ENCODE measurements around the gene ADAMTSL3.

Gene ADAMTSL3

GRCh38 chr15:83880529-83880928 lies 226.6 kb downstream of the ADAMTSL3 start:
- Histone ChIP-seq H3K36me3 (replicated peaks; ENCODE audit: low read depth, low read length) (no peaks in the 10 kb centered on the region), H3K9ac (ENCODE audit: low read length) (no peak overlapping the region), H3K4me2 (ENCODE audit: low read length) (no peak overlapping the region), H3K79me2 (ENCODE audit: low read length) (no peaks in the 10 kb centered on the region), H2AFZ (ENCODE audit: low read depth, low read length) (no peak overlapping the region), H3K4me3 (ENCODE audit: low read length) (no peak overlapping the region), H3K27me3 (ENCODE audit: low read depth, low read length) (peaks cover 3% of the 10 kb centered on the region; the same call in 1 of the 2 replicates), H4K20me1 (ENCODE audit: insufficient read depth, low read length) (no peaks in the 10 kb centered on the region), H3K4me1 (ENCODE audit: low read length) (no peaks in the 10 kb centered on the region), H3K9me3 (ENCODE audit: insufficient read depth, low read length) (no peaks in the 10 kb centered on the region), H3K27ac (ENCODE audit: low read length) (no peak overlapping the region)
- no peak for TF ChIP-seq CTCF (IDR thresholded peaks at IDR 0.05; ENCODE audit: low read depth, low read length)
- TF ChIP-seq EZH2phosphoT487 (IDR thresholded peaks at IDR 0.05; ENCODE audit: low read depth), result no peak

- Histone ChIP-seq H4K20me1 (ENCODE audit: insufficient read depth, low read length) (no peaks in the 10 kb centered on the region), H3K9me3 (ENCODE audit: insufficient read depth, low read length) (no peaks in the 10 kb centered on the region), H3K79me2 (ENCODE audit: low read length) (no peaks in the 10 kb centered on the region), H3K4me1 (ENCODE audit: low read length) (no peaks in the 10 kb centered on the region), H3K36me3 (replicated peaks; ENCODE audit: low read depth, low read length) (no peaks in the 10 kb centered on the region), H3K4me2 (ENCODE audit: low read length) (no peak overlapping the region), H3K27ac (ENCODE audit: low read length) (no peak overlapping the region), H3K27me3 (ENCODE audit: low read depth, low read length) (peaks cover 3% of the 10 kb centered on the region; the same call in 1 of the 2 replicates), H3K4me3 (ENCODE audit: low read length) (no peak overlapping the region), H3K9ac (ENCODE audit: low read length) (no peak overlapping the region), H2AFZ (ENCODE audit: low read depth, low read length) (no peak overlapping the region)
- TF ChIP-seq CTCF (IDR thresholded peaks at IDR 0.05; ENCODE audit: low read depth, low read length) (no peak), EZH2phosphoT487 (IDR thresholded peaks at IDR 0.05; ENCODE audit: low read depth) (no peak)
Observed at GRCh38 chr15:83881156-83881555, 227.2 kb downstream of the ADAMTSL3 start.

GRCh38 chr15:83886321-83886720 lies 232.4 kb downstream of the ADAMTSL3 start:
- TF ChIP-seq EZH2phosphoT487 (IDR thresholded peaks at IDR 0.05; ENCODE audit: low read depth), result no peak
- no peak for TF ChIP-seq CTCF (IDR thresholded peaks at IDR 0.05; ENCODE audit: low read depth, low read length)
- H2AFZ ChIP-seq (ENCODE audit: low read depth, low read length), result no peak overlapping the region

GRCh38 chr15:83887404-83887803 lies 233.5 kb downstream of the ADAMTSL3 start:
- Histone ChIP-seq H3K4me1 (ENCODE audit: low read length) (peaks cover 9% of the 10 kb centered on the region), H3K27me3 (ENCODE audit: low read depth, low read length) (peaks cover 23% of the 10 kb centered on the region), H4K20me1 (ENCODE audit: insufficient read depth, low read length) (no peaks in the 10 kb centered on the region), H3K27ac (ENCODE audit: low read length) (no peak overlapping the region), H3K36me3 (replicated peaks; ENCODE audit: low read depth, low read length) (no peaks in the 10 kb centered on the region), H3K4me3 (ENCODE audit: low read length) (no peak overlapping the region), H3K79me2 (ENCODE audit: low read length) (no peaks in the 10 kb centered on the region), H2AFZ (ENCODE audit: low read depth, low read length) (no peak overlapping the region), H3K9ac (ENCODE audit: low read length) (no peak overlapping the region), H3K4me2 (ENCODE audit: low read length) (no peak overlapping the region), H3K9me3 (ENCODE audit: insufficient read depth, low read length) (no peaks in the 10 kb centered on the region)
- no peak for TF ChIP-seq EZH2phosphoT487 (IDR thresholded peaks at IDR 0.05; ENCODE audit: low read depth)
- TF ChIP-seq CTCF (IDR thresholded peaks at IDR 0.05; ENCODE audit: low read depth, low read length), result no peak

More at GRCh38 chr15:83886321-83886720, 232.4 kb downstream of the ADAMTSL3 start:
- Histone ChIP-seq H3K9me3 (ENCODE audit: insufficient read depth, low read length) (no peaks in the 10 kb centered on the region), H4K20me1 (ENCODE audit: insufficient read depth, low read length) (no peaks in the 10 kb centered on the region), H3K27me3 (ENCODE audit: low read depth, low read length) (peaks cover 19% of the 10 kb centered on the region), H3K9ac (ENCODE audit: low read length) (no peak overlapping the region), H3K36me3 (replicated peaks; ENCODE audit: low read depth, low read length) (no peaks in the 10 kb centered on the region), H3K27ac (ENCODE audit: low read length) (no peak overlapping the region), H3K4me3 (ENCODE audit: low read length) (no peak overlapping the region), H3K79me2 (ENCODE audit: low read length) (no peaks in the 10 kb centered on the region), H3K4me2 (ENCODE audit: low read length) (no peak overlapping the region), H3K4me1 (ENCODE audit: low read length) (peaks cover 9% of the 10 kb centered on the region)
